GM18505 (cell line): ENCODE measurements around the gene RAB5B.
"Not testable (repeated sequence)": the region's sequence is repeated elsewhere in the genome, so short reads cannot be mapped to it uniquely, and the experiment has no call there.

Experiments used
- ATAC-seq: cut with Tn5 transposase; IDR thresholded peaks from one replicate; pipeline ENCODE4 v1.9.1; 2021; ENCODE audit not compliant: unreplicated experiment
- POLR2A ChIP-seq: IDR thresholded peaks from 4 replicates; pipeline ENCODE4 v1.6.1; 2011; ENCODE audit warnings: borderline replicate concordance; ENCODE audit not compliant: insufficient read depth, insufficient read length; ENCODE audit errors: extremely low read depth

RAB5B gene

DNA sequence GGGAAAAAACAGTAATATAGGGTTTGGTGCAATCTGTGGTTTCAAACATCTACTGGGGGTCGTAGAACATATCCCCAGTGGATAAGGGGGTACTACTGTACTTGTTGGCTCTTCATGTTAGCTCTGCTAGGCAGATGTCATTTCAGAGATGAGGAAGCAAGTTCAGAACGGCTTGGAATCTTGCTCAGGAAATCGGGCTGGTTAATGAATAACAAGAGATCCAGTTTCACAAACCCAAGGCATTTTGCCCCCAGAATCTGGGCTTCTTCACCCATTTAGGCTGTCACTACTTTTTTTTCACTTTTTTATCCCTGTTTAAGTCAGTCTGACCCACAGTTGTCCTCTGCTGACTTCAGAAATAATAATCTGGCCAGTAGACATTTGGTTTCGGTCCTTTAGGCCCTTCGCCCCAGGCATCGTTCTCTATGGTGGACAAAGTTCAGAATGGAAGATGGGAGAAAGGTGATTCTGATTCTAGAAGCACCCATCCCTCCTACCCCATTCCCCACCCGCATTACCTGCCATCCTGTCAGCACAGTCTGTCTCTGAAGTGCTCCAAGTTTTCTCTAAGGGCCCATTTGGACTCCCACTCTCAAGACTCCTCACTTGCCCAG lies 27.7 kb downstream of the RAB5B start:
- no peak for TF ChIP-seq POLR2A
- no peak for ATAC-seq

DNA sequence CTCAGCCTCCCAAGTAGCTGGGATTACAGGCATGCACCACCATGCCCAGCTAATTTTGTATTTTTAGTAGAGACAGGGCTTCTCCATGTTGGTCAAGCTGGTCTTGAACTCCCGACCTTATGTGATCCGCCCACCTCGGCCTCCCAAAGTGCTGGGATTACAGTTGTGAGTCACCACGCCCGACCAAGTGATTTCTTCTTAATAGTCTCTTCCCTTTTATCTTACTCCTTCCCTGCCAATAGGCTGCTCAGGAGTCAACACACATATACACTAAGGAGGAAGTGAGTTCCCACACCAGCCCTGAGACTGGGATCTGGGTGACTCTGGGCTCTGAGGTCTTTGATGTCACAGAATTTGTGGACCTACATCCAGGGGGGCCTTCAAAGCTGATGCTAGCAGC lies 29.5 kb downstream of the RAB5B start:
- not testable (repeated sequence) for ATAC-seq

DNA sequence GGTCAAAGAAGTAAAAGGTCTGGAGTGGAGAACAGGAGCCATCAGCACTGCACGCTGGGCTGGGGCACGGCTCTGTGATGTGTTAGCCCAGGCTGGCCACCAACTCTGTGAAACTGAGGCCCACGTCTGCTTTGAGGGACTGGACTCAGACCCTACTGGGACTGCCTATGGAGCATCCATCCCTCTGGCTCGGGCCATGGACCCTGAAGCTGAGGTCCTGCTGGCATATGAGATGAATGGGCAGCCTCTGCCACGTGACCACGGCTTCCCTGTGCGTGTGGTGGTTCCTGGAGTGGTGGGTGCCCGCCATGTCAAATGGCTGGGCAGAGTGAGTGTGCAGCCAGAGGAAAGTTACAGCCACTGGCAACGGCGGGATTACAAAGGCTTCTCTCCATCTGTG lies 30.3 kb downstream of the RAB5B start:
- TF ChIP-seq POLR2A = no peak
- no peak for ATAC-seq

DNA sequence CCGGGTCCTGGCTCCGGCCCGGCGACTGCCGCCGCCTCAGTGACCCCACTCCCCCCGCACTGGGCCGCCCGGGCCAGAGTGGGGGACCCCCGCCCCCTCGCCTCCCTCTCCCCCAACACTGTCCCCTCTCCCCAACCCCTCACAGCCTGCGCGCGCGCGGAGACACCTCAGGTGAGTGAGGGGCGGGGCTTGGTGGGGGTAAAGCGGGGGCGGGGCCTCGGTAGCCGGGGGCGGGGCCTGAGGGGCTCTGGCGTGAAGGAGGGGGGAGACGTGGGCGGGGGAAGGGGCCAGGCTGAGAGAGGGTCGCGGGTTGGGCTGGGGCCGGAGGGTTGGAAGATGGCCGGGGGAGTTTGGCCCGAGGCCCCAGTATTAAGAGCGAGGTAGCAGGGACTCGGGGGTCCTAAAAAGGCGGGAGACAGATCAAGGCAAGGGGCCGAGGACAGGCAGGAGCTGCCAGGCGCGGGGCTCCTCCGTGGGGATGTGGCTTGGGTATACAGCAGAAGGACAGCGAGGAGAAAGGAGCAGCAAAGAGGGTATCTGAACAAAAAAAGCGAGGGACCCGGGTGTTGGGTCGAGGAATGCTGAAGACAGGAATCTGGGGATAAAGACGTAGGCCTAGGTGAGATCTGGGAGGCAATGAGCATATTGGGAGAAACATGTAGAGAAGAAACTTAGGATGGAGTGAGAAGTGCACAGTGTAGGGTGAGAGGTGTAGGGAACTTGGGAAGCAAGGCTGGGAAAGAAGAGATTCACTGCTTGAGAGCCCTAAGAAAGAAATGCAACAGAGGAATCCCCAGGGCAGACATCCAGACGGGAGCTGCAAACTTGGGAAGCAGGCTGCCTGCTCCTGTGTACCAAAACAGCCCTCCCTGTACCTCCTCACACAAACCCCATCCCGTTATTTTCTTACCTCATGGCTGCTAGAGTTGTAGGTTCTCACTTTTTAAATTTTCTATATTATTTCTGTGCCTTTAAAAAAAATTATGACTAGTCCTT lies 34.0 kb downstream of the RAB5B start:
- TF ChIP-seq POLR2A = no peak
- ATAC-seq = no peak

DNA sequence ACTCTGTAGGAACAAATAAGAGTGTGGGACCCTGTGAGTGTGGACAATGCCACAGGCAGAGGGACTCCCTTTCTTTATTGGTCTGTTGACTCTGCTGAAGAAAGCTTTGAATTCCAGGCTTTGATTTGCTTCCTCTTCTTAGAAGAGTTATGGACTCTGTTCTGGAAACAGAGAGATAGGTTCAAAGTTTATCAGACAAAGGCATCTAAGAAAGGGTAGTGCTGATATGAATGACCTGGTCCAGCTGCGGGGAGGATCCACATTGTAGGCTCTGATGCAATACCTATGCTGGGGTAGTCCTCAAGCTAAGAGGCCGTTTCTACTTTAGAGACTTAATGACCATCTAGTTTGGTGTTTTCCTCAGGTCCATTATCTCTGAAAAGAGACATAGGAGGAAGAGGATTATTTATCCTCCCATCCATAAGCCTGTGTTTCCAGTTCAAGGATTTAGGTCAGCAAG lies 36.3 kb downstream of the RAB5B start:
- no peak for ATAC-seq
- no peak for TF ChIP-seq POLR2A

DNA sequence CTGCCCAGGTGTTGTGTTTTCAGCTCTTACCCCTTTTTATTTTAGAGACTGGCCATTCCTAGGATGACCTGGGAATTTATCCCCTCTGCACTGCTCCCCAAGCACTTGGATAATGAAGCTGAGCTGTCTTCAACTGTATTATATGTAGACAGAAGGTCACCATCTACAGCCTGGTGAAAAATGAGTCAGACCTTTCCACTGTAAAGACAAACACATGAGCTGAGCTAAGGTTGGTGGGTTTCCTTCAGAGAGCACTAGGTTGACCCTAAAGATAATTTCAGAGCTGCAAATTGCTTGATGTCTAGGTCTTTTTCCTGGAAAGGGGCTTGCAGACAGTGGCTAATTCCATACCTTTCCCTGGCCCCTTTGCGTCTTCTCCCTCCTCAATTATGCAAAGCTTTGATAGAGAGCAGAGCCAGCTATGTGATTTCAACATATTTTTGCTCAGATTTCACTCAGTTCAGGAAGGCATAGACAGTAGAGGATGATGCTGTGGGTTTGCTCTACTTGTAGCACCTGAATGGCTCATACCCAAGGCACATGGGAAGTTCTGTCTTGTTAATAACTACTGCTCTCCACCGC lies 37.7 kb downstream of the RAB5B start:
- TF ChIP-seq POLR2A = no peak
- no peak for ATAC-seq

DNA sequence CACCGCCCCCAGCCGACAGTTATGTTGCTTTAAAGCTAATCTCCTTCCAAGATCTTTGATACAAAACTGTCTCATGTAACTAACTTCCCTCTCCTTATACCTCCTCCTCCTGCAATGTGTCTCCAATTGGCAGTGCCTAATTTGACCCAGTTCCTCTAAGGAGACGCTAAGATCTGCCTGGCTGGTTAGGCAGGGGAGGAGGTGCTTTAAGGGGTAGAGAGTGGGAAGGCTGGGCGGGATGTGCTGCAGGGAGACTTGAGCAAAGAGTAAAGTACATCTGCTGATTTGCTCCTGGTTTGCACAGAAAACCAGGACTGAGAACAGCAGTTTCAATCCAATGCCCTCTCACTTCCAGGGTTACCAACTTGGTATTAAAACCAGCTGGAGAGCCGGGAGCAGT lies 39.6 kb downstream of the RAB5B start:
- TF ChIP-seq POLR2A = no peak
- ATAC-seq = no peak

DNA sequence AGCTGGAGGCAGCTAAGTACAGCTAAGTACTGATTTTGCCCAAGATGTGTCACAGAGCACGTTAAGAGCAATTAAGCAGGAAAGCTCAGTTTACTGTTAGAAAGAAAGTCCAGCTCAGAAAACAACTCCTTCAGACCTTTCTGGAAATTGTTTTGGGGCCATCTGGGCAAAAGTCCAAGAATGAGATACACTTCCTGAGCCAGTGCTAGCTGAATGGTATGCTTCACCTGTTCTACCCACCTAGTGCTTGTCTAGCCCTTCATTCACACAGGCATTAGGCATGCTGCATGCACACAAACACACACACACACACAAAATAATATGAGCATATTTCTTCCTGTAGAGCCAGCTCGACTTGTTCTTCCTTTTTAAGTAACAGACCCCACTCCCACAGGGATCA lies 40.3 kb downstream of the RAB5B start:
- no peak for ATAC-seq
- no peak for TF ChIP-seq POLR2A

DNA sequence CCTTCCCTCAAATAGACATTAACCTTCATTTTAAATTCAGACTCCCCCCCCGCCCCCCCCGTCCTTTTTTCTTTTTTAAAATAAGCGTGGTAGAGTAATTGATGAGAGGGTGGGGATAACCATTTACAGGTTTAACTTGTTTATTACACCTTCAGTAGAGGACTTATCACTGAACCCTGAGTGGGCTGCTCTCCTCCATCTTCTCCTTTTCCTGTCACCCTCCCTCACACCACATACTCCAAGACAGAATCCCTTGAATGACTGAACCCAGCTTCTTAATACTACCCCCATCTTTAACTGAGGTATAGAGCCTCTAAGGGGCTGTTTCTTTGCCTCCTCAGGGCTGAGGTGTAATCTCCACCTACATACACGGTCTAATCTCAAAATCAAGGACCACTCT lies 43.3 kb downstream of the RAB5B start:
- no peak for ATAC-seq
- TF ChIP-seq POLR2A = no peak

DNA sequence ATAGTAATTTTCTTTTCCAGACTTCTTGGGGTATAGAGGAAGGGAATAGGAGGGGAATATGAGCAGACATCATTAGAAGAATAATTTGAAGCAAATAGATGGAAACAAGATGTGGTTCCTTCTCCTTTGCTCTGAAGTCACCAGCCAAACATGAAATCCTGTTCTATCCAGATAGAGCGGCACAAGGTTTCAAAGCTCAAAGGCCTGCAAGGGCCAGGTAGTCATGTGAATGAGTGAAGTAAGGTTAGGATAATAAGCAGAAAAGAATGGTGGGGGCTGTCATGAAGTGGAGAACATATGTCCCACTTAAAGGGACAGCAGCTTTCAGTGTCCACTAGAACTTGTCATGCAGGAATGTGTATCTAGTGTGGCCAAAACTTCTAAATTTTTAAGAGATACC lies 44.5 kb downstream of the RAB5B start:
- TF ChIP-seq POLR2A = no peak
- no peak for ATAC-seq

DNA sequence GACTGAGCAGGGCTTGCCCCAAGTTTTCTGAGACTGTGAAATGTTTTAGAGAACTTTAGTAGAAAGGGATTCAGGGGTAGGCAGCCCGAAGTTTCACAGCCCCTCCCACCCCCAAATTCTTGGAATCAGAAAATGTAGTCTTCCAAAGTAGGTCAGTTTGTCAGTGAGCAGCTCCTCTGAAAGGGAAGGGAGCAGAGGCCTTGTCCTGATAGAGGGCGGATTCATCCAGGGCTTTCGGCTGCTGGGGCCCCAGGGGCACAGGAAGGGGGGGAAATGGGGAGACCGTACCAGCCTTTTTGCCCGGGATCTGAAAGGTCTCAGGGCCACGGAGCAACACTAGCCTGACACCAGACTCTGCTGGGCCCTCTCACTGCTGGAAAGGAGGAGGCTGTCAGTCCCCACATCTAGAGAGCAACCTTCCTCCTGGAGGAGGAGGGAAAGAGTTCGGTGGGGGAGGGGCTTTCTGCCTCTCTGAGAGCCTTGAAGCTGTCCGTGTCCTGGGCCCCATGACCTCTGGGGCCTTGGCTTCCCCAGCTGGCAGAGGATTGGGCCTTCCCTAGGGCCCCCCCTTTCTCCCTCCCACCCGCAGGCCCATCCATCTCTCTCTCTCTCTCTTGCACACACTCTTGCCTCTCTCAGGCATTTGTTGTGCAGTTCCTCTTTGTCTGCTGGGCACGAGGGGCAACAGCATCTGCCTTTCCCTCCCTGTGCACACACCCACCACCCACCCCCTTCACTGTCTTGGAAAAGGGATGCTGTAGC lies 46.7 kb downstream of the RAB5B start, which contains the start of gene IKZF4:
TSS of gene IKZF4 (plus strand) at position 621 of the 762 bp plus-strand sequence. CDS start 451 bp downstream, outside the sequence.
- TF ChIP-seq POLR2A = no peak
- no peak for ATAC-seq

DNA sequence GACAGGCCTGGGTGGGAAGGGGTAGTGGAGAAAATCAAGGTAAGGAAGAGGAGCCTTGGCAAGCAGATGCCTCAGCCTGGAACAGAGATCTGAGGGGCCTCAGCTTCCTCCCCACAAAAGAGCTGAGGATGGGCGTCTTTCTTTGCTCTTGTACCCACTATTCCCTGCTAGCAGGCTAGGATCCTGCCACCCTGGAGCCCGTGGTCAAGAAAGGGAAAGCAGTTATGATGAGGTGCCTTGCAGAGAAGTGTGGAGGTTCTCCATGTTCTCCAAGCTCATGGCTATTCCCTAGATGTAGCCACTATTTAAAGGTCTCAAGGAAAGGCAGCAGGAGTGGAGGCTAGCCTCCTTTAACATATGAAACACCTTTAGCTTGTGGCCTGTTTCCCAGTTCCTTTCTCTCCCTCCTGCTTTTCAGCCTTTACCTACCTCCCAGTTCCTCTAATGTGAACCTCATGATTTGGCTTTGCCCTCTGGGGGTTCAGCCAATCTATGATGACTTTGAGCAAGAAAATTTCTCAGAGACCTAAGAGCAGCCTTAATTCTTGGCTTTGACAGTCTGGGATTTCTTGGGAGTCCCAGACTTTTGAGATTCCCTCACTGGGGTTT lies 48.1 kb downstream of the RAB5B start:
- no peak for ATAC-seq
- TF ChIP-seq POLR2A = no peak
